ENCODE data around the gene AFAP1. TPM values are rescaled to one million over a fixed set of nuclear protein-coding genes. Genes with fewer than 3 reads are reported as not detected.

AFAP1 gene
- total RNA-seq, 1 experiment from 2014 or later, result 94.7 TPM

DNA sequence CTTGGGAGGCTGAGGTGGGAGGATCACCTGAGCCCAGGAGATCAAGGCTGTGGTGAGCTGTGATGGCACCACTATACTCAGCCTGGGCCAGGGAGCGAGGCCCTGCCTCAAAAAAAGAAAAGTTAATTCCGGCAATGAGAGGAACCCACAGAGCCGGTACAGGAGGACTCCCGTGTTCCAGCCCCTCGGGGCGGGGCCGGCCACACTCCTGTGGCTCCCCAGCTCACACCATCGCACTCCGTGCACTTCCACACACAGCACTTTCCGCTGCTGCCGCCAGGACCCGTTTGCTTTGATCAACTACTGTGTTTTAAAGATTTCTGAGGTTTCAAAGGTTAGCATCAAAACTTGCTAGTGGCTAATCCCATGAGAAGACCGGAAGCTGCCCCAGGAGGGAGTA lies 171.7 kb downstream of the AFAP1 start:
- DNase-seq (ENCODE audit: low read depth, low spot score), result no peak
- CTCF ChIA-PET, result interaction anchor here (1.8 kb wide), 1 partner anchor 34 kb away, joined by 3 read pairs; no protein-coding TSS in a partner anchor
- intact Hi-C loops (cut with micrococcal nuclease; ENCODE audit: unreplicated experiment) (no loop called here), in situ Hi-C loops (cut with HindIII; ENCODE audit: low pct_unique_long_range_greater_than_20kb, low sequenced_read_pairs) (no loop called here)
- H3K36me3 ChIP-seq (ENCODE audit: control insufficient read depth, insufficient read depth, low read length), result peaks cover 6% of the 10 kb centered on the region
- H3K9me3 ChIP-seq (ENCODE audit: control insufficient read depth, insufficient read depth, low read depth, low read length), result no peaks in the 10 kb centered on the region
- POLR2A ChIA-PET, result no interaction called here
- ATAC-seq, result no peak
- no TSS peak for BruUV-seq (replicated peaks)
- H3K4me1 ChIP-seq (ENCODE audit: control insufficient read depth, insufficient read depth, low read length), result peaks cover 91% of the 10 kb centered on the region
- H3K27ac ChIP-seq (ENCODE audit: low read length), result peak overlapping the region; percentile 94
- no peak for TF ChIP-seq POLR2AphosphoS5 (IDR thresholded peaks at IDR 0.05; ENCODE audit: low read depth, low read length)
- no peak for TF ChIP-seq TCF7L2 (IDR thresholded peaks at IDR 0.05; ENCODE audit: low read depth, low read length)
- TF ChIP-seq SIN3A (IDR thresholded peaks at IDR 0.05; ENCODE audit: borderline replicate concordance, insufficient read depth, low read depth, low read length), result no peak
- no peak for TF ChIP-seq REST (IDR thresholded peaks at IDR 0.05; ENCODE audit: insufficient read depth in 1 of 2, low read depth in 2 of 2, low read length in 1 of 2)
- no peak for TF ChIP-seq CTCF (IDR thresholded peaks at IDR 0.05)
- no peak overlapping the region for H3K4me3 ChIP-seq (ENCODE audit: low read depth in 2 of 2, low read length in 2 of 2)
- H3K27me3 ChIP-seq (ENCODE audit: control insufficient read depth, insufficient read depth, low read length), result no peaks in the 10 kb centered on the region

DNA sequence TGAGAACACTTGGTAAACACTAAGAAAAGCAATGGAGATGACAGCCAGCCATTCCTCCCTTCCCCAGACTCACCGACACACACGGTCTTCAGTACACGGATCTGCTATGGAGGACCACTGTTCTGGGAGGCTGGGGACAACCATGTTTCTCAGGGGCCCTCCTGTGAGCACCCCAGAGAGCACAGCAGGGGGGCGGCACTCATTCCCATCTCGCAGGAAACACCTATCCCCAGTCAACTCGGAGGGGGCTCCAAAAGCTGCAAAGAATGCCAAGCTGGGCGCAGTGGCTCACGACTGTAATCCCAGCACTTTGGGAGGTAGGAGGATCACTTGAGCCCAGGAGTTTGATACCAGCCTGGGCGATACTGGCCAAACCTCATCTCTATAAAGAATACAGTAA lies 172.1 kb downstream of the AFAP1 start:
- BruUV-seq (replicated peaks), result no TSS peak
- intact Hi-C loops (cut with micrococcal nuclease; ENCODE audit: unreplicated experiment) (no loop called here), in situ Hi-C loops (cut with HindIII; ENCODE audit: low pct_unique_long_range_greater_than_20kb, low sequenced_read_pairs) (no loop called here)
- Histone ChIP-seq H3K36me3 (ENCODE audit: control insufficient read depth, insufficient read depth, low read length) (peaks cover 6% of the 10 kb centered on the region), H3K4me1 (ENCODE audit: control insufficient read depth, insufficient read depth, low read length) (peaks cover 92% of the 10 kb centered on the region), H3K27ac (ENCODE audit: low read length) (peak overlapping the region; percentile 94), H3K9me3 (ENCODE audit: control insufficient read depth, insufficient read depth, low read depth, low read length) (no peaks in the 10 kb centered on the region), H3K4me3 (ENCODE audit: low read depth in 2 of 2, low read length in 2 of 2) (no peak overlapping the region), H3K27me3 (ENCODE audit: control insufficient read depth, insufficient read depth, low read length) (no peaks in the 10 kb centered on the region)
- no peak for ATAC-seq
- no peak for TF ChIP-seq REST (IDR thresholded peaks at IDR 0.05; ENCODE audit: insufficient read depth in 1 of 2, low read depth in 2 of 2, low read length in 1 of 2)
- no peak for TF ChIP-seq POLR2AphosphoS5 (IDR thresholded peaks at IDR 0.05; ENCODE audit: low read depth, low read length)
- no peak for TF ChIP-seq TCF7L2 (IDR thresholded peaks at IDR 0.05; ENCODE audit: low read depth, low read length)
- TF ChIP-seq SIN3A (IDR thresholded peaks at IDR 0.05; ENCODE audit: borderline replicate concordance, insufficient read depth, low read depth, low read length), result no peak
- no peak for TF ChIP-seq CTCF (IDR thresholded peaks at IDR 0.05)
- CTCF ChIA-PET, result interaction anchor here (1.8 kb wide), 1 partner anchor 35 kb away, joined by 3 read pairs; no protein-coding TSS in a partner anchor
- POLR2A ChIA-PET, result no interaction called here
- DNase-seq (ENCODE audit: low read depth, low spot score), result no peak
